Activated CD4-positive, CD25-positive, alpha-beta regulatory T cell treated with anti-CD3 and anti-CD28 coated beads, Interleukin-2, amount 50 U/mL, for 24 hours (primary cell): ENCODE data around the gene CT45A2.
"Not testable (repeated sequence)": the region's sequence is repeated elsewhere in the genome, so short reads cannot be mapped to it uniquely, and the experiment has no call there.

Source experiments
- ATAC-seq, 2 donors: fragments of 150-1000 bp; cut with Tn5 transposase; one replicate each; pipeline ENCODE4 v1.10.0; 2021; ENCODE audit warnings: mild to moderate bottlenecking in 1 of 2, moderate library complexity in 1 of 2

The CT45A2 gene, protein sequence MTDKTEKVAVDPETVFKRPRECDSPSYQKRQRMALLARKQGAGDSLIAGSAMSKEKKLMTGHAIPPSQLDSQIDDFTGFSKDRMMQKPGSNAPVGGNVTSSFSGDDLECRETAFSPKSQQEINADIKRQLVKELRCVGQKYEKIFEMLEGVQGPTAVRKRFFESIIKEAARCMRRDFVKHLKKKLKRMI

DNA sequence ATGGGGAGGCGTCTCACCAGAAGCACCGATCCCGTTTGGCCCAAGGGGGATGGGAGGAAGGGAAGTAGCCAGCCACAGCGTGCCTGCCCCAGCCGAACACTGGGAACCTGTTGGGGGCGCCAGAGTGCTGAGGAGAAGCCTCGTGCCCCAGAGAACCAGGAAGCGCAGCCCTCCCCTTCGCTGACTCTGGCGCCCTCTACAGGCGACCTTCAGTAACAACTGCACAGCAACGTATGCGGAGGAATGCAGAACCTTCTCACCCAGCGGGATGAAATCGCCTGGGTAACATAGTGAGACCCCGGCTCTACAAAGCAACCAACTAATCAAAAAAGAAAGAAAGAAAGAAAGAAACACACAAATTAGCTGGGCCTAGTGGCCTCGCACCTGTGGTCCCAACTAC, at the start of gene CT45A2:
Gene CT45A2 (minus strand): TSS at position 101 of the 400 bp plus-strand sequence. CDS start 3,747 bp downstream, outside the sequence.
- not testable (repeated sequence) for ATAC-seq

DNA sequence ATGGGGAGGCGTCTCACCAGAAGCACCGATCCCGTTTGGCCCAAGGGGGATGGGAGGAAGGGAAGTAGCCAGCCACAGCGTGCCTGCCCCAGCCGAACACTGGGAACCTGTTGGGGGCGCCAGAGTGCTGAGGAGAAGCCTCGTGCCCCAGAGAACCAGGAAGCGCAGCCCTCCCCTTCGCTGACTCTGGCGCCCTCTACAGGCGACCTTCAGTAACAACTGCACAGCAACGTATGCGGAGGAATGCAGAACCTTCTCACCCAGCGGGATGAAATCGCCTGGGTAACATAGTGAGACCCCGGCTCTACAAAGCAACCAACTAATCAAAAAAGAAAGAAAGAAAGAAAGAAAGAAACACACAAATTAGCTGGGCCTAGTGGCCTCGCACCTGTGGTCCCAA, 34.6 kb upstream of the CT45A2 start, which contains the start of gene CT45A8:
Gene CT45A8 (minus strand): TSS at position 101 of the 400 bp plus-strand sequence. CDS start 3,755 bp downstream, outside the sequence.
- ATAC-seq = not testable (repeated sequence)

DNA sequence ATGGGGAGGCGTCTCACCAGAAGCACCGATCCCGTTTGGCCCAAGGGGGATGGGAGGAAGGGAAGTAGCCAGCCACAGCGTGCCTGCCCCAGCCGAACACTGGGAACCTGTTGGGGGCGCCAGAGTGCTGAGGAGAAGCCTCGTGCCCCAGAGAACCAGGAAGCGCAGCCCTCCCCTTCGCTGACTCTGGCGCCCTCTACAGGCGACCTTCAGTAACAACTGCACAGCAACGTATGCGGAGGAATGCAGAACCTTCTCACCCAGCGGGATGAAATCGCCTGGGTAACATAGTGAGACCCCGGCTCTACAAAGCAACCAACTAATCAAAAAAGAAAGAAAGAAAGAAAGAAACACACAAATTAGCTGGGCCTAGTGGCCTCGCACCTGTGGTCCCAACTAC, 17.4 kb upstream of the CT45A2 start, which contains the start of gene CT45A7:
Gene CT45A7 (minus strand): TSS at position 101 of the 400 bp plus-strand sequence. CDS start 3,747 bp downstream, outside the sequence.
- ATAC-seq = not testable (repeated sequence)

DNA sequence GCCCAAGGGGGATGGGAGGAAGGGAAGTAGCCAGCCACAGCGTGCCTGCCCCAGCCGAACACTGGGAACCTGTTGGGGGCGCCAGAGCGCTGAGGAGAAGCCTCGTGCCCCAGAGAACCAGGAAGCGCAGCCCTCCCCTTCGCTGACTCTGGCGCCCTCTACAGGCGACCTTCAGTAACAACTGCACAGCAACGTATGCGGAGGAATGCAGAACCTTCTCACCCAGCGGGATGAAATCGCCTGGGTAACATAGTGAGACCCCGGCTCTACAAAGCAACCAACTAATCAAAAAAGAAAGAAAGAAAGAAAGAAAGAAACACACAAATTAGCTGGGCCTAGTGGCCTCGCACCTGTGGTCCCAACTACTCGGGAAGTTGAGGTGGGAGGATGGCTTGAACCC, 17.1 kb downstream of the CT45A2 start, which contains the start of gene CT45A6:
Gene CT45A6 (minus strand): TSS at position 101 of the 400 bp plus-strand sequence. CDS start 3,794 bp downstream, outside the sequence.
- not testable (repeated sequence) for ATAC-seq

DNA sequence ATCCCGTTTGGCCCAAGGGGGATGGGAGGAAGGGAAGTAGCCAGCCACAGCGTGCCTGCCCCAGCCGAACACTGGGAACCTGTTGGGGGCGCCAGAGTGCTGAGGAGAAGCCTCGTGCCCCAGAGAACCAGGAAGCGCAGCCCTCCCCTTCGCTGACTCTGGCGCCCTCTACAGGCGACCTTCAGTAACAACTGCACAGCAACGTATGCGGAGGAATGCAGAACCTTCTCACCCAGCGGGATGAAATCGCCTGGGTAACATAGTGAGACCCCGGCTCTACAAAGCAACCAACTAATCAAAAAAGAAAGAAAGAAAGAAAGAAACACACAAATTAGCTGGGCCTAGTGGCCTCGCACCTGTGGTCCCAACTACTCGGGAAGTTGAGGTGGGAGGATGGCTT, 34.4 kb downstream of the CT45A2 start, which contains the start of gene CT45A5:
Gene CT45A5 (minus strand): TSS at position 101 of the 400 bp plus-strand sequence. CDS start 3,774 bp downstream, outside the sequence.
- ATAC-seq = not testable (repeated sequence)

DNA sequence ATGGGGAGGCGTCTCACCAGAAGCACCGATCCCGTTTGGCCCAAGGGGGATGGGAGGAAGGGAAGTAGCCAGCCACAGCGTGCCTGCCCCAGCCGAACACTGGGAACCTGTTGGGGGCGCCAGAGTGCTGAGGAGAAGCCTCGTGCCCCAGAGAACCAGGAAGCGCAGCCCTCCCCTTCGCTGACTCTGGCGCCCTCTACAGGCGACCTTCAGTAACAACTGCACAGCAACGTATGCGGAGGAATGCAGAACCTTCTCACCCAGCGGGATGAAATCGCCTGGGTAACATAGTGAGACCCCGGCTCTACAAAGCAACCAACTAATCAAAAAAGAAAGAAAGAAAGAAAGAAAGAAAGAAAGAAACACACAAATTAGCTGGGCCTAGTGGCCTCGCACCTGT, 51.7 kb downstream of the CT45A2 start, which contains the start of gene CT45A3:
Gene CT45A3 (minus strand): TSS at position 101 of the 400 bp plus-strand sequence. CDS start 3,747 bp downstream, outside the sequence.
- not testable (repeated sequence) for ATAC-seq
